GM12874 (cell line): ENCODE results near the gene IL31RA.
A peak's percentile ranks its signal among the peaks of the same experiment; 100 is the strongest.

Experiments
- CTCF ChIP-seq: IDR thresholded peaks from 2 replicates; pipeline ENCODE4 v1.5.1; 2011; ENCODE audit warnings: low read depth, mild to moderate bottlenecking, control low read depth, low read length, moderate library complexity; ENCODE audit not compliant: insufficient read depth

IL31RA gene

GRCh38 chr5:55936100-55936693, 85.0 kb downstream of the IL31RA start:
- peak; percentile 78 for TF ChIP-seq CTCF

- TF ChIP-seq CTCF = no peak
Measured at GRCh38 chr5:55959208-55959607, 108.1 kb downstream of the IL31RA start.

- TF ChIP-seq CTCF = no peak
Measured at GRCh38 chr5:55960779-55961178, 109.6 kb downstream of the IL31RA start.

- TF ChIP-seq CTCF = no peak
Measured at GRCh38 chr5:55965525-55965924, 114.4 kb downstream of the IL31RA start.

- no peak for TF ChIP-seq CTCF
Measured at GRCh38 chr5:55966284-55966683, 115.1 kb downstream of the IL31RA start.

- no peak for TF ChIP-seq CTCF
Measured at GRCh38 chr5:55969956-55970355, 118.8 kb downstream of the IL31RA start.
